ENCODE results near the gene CYB5RL.

- TF ChIP-seq, protein P1, sequence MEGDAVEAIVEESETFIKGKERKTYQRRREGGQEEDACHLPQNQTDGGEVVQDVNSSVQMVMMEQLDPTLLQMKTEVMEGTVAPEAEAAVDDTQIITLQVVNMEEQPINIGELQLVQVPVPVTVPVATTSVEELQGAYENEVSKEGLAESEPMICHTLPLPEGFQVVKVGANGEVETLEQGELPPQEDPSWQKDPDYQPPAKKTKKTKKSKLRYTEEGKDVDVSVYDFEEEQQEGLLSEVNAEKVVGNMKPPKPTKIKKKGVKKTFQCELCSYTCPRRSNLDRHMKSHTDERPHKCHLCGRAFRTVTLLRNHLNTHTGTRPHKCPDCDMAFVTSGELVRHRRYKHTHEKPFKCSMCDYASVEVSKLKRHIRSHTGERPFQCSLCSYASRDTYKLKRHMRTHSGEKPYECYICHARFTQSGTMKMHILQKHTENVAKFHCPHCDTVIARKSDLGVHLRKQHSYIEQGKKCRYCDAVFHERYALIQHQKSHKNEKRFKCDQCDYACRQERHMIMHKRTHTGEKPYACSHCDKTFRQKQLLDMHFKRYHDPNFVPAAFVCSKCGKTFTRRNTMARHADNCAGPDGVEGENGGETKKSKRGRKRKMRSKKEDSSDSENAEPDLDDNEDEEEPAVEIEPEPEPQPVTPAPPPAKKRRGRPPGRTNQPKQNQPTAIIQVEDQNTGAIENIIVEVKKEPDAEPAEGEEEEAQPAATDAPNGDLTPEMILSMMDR (IDR thresholded peaks at IDR 0.05) = no peak
- TF ChIP-seq POLR2A (IDR thresholded peaks at IDR 0.05) = no peak
Observed at GRCh38 chr1:54207287-54207686, 7.5 kb upstream of the CYB5RL start.
